GM10266 (cell line): ENCODE results near the gene NR1H3.

Experiments
- DNase-seq: peaks from one replicate; pipeline ENCODE4 v3.0.0; 2012; ENCODE audit errors: extremely low spot score
- CTCF ChIP-seq: IDR thresholded peaks from 2 replicates; pipeline ENCODE4 v1.5.1; 2012; ENCODE audit warnings: mild to moderate bottlenecking, low read depth; ENCODE audit not compliant: control insufficient read depth, insufficient read depth; ENCODE audit errors: missing control alignments

The NR1H3 gene

GRCh38 chr11:47269829-47270305 is 12.1 kb downstream of the NR1H3 start, which contains the start of gene MADD:
MADD (plus strand) TSS chr11:47270133.
- peak; percentile 98 for DNase-seq
- peak; percentile 13 for TF ChIP-seq CTCF

GRCh38 chr11:47270331-47271271 is 12.8 kb downstream of the NR1H3 start:
- peak; percentile 36 for DNase-seq
- TF ChIP-seq CTCF = peak; percentile 31

GRCh38 chr11:47271328-47271727 is 13.5 kb downstream of the NR1H3 start:
- no peak for DNase-seq
- no peak for TF ChIP-seq CTCF

- no peak for TF ChIP-seq CTCF
- peak; percentile 49 for DNase-seq
These were observed 14.3 kb downstream of the NR1H3 start for GRCh38 chr11:47271961-47272661.

- DNase-seq = peak; percentile 40
- no peak for TF ChIP-seq CTCF
These were observed 14.9 kb downstream of the NR1H3 start for GRCh38 chr11:47272706-47273105.

GRCh38 chr11:47274495-47275235 is 16.9 kb downstream of the NR1H3 start:
- TF ChIP-seq CTCF = no peak
- DNase-seq = no peak
